HL-60 (cell line): Measurements from ENCODE around the gene PEAK3.

ENCODE experiments used
- DNase-seq, 2 experiments: peaks; one replicate each; pipeline ENCODE4 v3.0.0-alpha.2; 2010 to 2020; ENCODE audit warnings: low read depth in 1 of 2, low spot score in 1 of 2
- H3K27ac ChIP-seq: fragments of 250-450 bp; sonication (Bioruptor Pico); replicated peaks from 2 replicates; pipeline ENCODE4 v1.5.1; 2020; ENCODE audit warnings: mild to moderate bottlenecking, moderate library complexity
- H3K27me3 ChIP-seq: fragments of 250-450 bp; sonication (Bioruptor Pico); 2 replicates; pipeline ENCODE4 v1.5.1; 2021; ENCODE audit warnings: mild to moderate bottlenecking, moderate library complexity; ENCODE audit not compliant: insufficient read depth, poor library complexity, severe bottlenecking
- H3K4me3 ChIP-seq: replicated peaks from 2 replicates; pipeline ENCODE4 v1.5.1; 2011; ENCODE audit warnings: mild to moderate bottlenecking, control low read depth, low read length; ENCODE audit not compliant: insufficient read depth
- GABPA ChIP-seq: IDR thresholded peaks from 2 replicates; pipeline ENCODE4 v1.6.1; 2012; ENCODE audit warnings: low read depth
- POLR2AphosphoS5 ChIP-seq: IDR thresholded peaks from 2 replicates; pipeline ENCODE4 v1.6.1; 2012; ENCODE audit warnings: low read depth
- SPI1 ChIP-seq: IDR thresholded peaks from 2 replicates; pipeline ENCODE4 v1.6.1; 2012; ENCODE audit warnings: low read depth, mild to moderate bottlenecking, borderline replicate concordance
- TF ChIP-seq, protein P1 (sequence below): IDR thresholded peaks from one replicate; pipeline ENCODE4 v1.5.1; 2011; ENCODE audit warnings: low read length, control low read depth, inconsistent platforms; ENCODE audit not compliant: insufficient read depth
- TF ChIP-seq, protein P2 (sequence below): IDR thresholded peaks from 2 replicates; pipeline ENCODE4 v1.6.1; 2012; ENCODE audit warnings: low read depth; ENCODE audit not compliant: insufficient replicate concordance

The PEAK3 gene

DNA sequence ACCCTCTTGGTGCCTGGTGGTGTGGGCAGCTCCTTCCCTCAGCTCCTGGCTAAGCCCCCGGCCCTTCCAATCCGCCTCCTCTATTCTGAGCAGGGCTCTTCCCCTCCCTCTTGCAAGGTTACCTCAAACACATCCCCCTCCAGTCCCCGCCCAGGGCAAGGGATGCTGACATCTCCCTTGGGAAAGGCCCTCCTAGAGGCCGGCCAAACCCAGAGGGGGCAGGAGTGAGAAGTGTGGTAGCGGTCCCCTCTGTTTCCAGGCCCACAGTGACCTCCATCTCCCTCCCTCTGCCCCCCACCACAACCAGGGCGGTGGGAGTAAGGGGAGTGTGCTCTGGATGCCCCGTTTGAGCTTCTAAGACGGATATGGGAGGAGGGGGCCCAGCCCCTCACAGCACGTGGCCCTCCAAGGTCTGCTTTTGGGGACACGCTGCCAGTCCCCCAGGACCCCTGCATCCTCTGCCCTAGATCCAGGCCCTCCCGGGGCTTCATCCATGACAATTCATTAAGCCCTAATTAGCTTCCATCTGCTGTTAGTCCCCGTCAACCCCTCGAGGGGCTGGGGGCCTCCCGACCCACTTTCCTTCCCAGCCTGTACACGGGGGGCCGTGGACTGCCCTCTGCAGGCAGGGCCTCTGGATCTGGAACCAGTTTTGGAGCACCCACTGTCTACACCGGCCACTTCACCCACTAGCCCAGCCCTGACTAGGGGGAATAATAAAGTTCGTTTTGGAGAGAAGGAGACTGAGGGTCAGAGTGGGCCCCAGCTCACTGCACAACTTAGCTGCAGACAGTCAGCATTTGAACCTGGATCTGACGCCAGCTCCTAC lies 23.7 kb upstream of the PEAK3 start:
- no peak overlapping the region for H3K4me3 ChIP-seq
- TF ChIP-seq, protein P1, sequence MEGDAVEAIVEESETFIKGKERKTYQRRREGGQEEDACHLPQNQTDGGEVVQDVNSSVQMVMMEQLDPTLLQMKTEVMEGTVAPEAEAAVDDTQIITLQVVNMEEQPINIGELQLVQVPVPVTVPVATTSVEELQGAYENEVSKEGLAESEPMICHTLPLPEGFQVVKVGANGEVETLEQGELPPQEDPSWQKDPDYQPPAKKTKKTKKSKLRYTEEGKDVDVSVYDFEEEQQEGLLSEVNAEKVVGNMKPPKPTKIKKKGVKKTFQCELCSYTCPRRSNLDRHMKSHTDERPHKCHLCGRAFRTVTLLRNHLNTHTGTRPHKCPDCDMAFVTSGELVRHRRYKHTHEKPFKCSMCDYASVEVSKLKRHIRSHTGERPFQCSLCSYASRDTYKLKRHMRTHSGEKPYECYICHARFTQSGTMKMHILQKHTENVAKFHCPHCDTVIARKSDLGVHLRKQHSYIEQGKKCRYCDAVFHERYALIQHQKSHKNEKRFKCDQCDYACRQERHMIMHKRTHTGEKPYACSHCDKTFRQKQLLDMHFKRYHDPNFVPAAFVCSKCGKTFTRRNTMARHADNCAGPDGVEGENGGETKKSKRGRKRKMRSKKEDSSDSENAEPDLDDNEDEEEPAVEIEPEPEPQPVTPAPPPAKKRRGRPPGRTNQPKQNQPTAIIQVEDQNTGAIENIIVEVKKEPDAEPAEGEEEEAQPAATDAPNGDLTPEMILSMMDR, result no peak
- TF ChIP-seq GABPA (no peak), SPI1 (no peak), POLR2AphosphoS5 (no peak)
- TF ChIP-seq, protein P2, sequence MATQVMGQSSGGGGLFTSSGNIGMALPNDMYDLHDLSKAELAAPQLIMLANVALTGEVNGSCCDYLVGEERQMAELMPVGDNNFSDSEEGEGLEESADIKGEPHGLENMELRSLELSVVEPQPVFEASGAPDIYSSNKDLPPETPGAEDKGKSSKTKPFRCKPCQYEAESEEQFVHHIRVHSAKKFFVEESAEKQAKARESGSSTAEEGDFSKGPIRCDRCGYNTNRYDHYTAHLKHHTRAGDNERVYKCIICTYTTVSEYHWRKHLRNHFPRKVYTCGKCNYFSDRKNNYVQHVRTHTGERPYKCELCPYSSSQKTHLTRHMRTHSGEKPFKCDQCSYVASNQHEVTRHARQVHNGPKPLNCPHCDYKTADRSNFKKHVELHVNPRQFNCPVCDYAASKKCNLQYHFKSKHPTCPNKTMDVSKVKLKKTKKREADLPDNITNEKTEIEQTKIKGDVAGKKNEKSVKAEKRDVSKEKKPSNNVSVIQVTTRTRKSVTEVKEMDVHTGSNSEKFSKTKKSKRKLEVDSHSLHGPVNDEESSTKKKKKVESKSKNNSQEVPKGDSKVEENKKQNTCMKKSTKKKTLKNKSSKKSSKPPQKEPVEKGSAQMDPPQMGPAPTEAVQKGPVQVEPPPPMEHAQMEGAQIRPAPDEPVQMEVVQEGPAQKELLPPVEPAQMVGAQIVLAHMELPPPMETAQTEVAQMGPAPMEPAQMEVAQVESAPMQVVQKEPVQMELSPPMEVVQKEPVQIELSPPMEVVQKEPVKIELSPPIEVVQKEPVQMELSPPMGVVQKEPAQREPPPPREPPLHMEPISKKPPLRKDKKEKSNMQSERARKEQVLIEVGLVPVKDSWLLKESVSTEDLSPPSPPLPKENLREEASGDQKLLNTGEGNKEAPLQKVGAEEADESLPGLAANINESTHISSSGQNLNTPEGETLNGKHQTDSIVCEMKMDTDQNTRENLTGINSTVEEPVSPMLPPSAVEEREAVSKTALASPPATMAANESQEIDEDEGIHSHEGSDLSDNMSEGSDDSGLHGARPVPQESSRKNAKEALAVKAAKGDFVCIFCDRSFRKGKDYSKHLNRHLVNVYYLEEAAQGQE, result no peak
- H3K27me3 ChIP-seq, result peaks cover 35% of the 10 kb centered on the region
- H3K27ac ChIP-seq, result no peak overlapping the region
- DNase-seq, result no peak

DNA sequence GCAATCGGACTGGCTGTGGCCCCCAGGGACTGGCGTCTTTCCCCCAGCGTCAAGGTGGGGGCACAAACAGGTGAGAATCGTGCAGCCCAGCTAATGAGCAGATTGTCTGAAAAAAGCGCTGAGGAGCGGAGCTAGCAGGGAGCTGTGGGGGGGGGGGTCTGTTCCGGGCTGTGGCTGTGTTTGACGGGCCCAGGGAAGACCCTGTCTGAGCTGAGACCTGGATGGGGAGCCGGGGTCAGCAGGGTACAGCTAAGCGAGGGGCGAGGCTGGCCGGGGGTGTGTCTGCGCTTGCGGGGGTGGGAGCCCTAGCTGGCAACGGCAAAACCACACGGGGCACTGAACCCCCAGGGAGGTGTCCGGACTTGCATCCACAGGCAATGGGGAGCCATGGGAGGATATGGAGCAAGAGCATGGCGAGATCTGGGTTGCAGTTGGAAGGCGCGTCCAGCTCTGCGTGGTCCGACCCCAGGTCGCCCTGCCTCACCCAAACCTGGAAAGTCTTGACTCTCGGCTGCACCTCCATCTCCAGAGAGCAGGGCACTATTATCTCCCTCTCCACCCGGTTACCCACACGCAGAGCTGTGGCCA lies 21.3 kb upstream of the PEAK3 start:
- TF ChIP-seq, protein P2, result no peak
- TF ChIP-seq, protein P1, result no peak
- TF ChIP-seq GABPA, result no peak
- no peak for TF ChIP-seq POLR2AphosphoS5
- TF ChIP-seq SPI1, result no peak
- H3K27ac ChIP-seq, result no peak overlapping the region
- DNase-seq, result no peak
- peaks cover 35% of the 10 kb centered on the region for H3K27me3 ChIP-seq
- no peak overlapping the region for H3K4me3 ChIP-seq

DNA sequence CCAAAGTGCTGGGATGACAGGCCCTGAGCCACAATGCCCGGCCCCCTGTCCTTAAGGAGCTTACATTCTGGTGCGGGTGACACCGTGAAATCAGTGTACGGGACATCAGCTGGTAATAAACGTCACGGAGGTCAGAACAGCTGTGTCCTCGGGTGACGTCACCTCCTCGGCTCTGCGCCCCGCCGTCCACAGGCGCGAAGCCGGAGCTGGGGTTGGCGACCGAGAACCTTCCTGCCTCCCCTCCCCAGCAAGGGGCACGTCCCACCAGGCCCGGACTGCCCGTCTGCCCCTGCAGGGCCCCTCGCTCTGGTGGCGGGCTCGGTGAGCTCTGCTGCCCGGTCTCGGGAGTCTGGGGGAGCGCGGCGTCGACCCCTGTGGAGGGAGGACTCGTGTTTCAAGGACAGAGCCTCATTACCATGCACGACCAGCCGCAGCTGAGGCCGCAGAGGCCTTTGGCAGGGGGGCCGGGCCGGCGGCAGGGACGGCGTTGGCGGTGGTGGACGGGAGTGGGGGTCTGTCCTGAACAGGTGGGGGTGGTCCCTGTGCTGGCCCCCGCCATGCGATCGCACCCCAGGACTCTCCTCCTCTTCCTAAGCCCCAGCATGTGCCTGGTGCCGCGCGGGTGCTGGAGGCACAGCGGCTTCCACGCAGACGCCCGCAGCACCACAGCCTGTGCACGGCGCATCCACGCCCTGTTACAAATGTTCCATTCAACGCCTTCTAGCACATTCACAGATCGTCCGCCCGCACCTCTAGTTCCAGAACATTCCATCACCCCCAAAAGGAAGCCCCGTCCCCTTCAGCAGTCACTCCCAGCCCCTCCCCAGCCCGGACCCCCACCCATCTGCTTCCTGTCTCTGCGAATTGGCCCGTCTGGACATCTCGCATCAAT lies 20.6 kb upstream of the PEAK3 start:
- Histone ChIP-seq H3K27me3 (peaks cover 33% of the 10 kb centered on the region), H3K4me3 (no peak overlapping the region), H3K27ac (no peak overlapping the region)
- DNase-seq, result no peak
- TF ChIP-seq POLR2AphosphoS5 (peak; percentile 54; the same call in 1 of the 2 replicates), SPI1 (no peak)

DNA sequence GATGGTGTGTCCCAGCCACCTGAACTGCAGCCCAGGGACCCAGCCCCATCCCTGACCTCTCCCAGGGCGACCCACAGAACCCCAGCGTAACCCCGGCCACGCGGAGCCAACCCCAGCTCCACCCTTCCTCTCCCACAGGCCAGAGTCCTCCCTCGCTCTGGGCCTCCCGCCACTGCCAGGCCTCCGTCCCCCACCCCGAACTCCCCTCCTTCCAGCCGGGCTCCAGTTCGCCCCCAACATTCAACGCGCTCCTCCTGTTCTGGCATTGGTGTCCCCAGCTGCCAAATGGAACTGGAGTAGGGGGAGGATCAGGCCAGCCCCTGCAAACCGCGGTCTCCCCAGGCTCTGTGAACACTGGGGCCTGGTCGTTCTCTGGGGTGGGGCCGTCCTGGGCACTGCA lies 18.6 kb upstream of the PEAK3 start:
- peaks cover 17% of the 10 kb centered on the region for H3K27me3 ChIP-seq
- TF ChIP-seq POLR2AphosphoS5, result peak; percentile 71; the same call in 1 of the 2 replicates
- TF ChIP-seq, protein P1, result no peak
- no peak overlapping the region for H3K27ac ChIP-seq
- DNase-seq, result no peak
- H3K4me3 ChIP-seq, result no peak overlapping the region
